Hematopoietic multipotent progenitor cell treated with erythropoietin and hydrocortisone succinate and interleukin-3 and kit ligand, for 4 days (in vitro differentiated cells): Measurements from ENCODE around the gene FNDC3A.
"Not testable (repeated sequence)": the region's sequence is repeated elsewhere in the genome, so short reads cannot be mapped to it uniquely, and the experiment has no call there.

Source experiments
- DNase-seq: peaks from one replicate; pipeline ENCODE4 v3.0.0-alpha.2; 2015

Gene FNDC3A

GRCh38 chr13:49044008-49044407, 68.3 kb downstream of the FNDC3A start:
- no peak for DNase-seq

- DNase-seq, result no peak
Observed at GRCh38 chr13:49044836-49045235, 69.1 kb downstream of the FNDC3A start.

- no peak for DNase-seq
Observed at GRCh38 chr13:49046002-49046401, 70.3 kb downstream of the FNDC3A start.

GRCh38 chr13:49046519-49046918, 70.8 kb downstream of the FNDC3A start:
- no peak for DNase-seq

- no peak for DNase-seq
Observed at GRCh38 chr13:49052813-49053212, 77.1 kb downstream of the FNDC3A start.

GRCh38 chr13:49053215-49053614, 77.5 kb downstream of the FNDC3A start:
- DNase-seq, result no peak

GRCh38 chr13:49053906-49054305, 78.2 kb downstream of the FNDC3A start:
- DNase-seq, result no peak

- no peak for DNase-seq
Observed at GRCh38 chr13:49055021-49055420, 79.3 kb downstream of the FNDC3A start.

- DNase-seq, result peak; percentile 28
Observed at GRCh38 chr13:49057176-49057575, 81.5 kb downstream of the FNDC3A start.

GRCh38 chr13:49058761-49059160, 83.0 kb downstream of the FNDC3A start:
- no peak for DNase-seq

GRCh38 chr13:49060678-49061387, 85.1 kb downstream of the FNDC3A start:
- no peak for DNase-seq

GRCh38 chr13:49061388-49061752, 85.7 kb downstream of the FNDC3A start:
- DNase-seq, result not testable (repeated sequence)

GRCh38 chr13:49062297-49062896, 86.7 kb downstream of the FNDC3A start:
- DNase-seq, result peak; percentile 87

GRCh38 chr13:49063011-49063410, 87.3 kb downstream of the FNDC3A start:
- DNase-seq, result no peak

- DNase-seq, result peak; percentile 12
Observed at GRCh38 chr13:49063497-49063896, 87.8 kb downstream of the FNDC3A start.

- DNase-seq, result peak; percentile 52
Observed at GRCh38 chr13:49064476-49064875, 88.8 kb downstream of the FNDC3A start.

GRCh38 chr13:49066856-49067255, 91.1 kb downstream of the FNDC3A start:
- DNase-seq, result no peak

- DNase-seq, result not testable (repeated sequence)
Observed at GRCh38 chr13:49068498-49068897, 92.8 kb downstream of the FNDC3A start.

- DNase-seq, result not testable (repeated sequence)
Observed at GRCh38 chr13:49070021-49070420, 94.3 kb downstream of the FNDC3A start.

GRCh38 chr13:49071341-49071937, 95.7 kb downstream of the FNDC3A start:
- no peak for DNase-seq

GRCh38 chr13:49082653-49083536, 107.2 kb downstream of the FNDC3A start:
- no peak for DNase-seq

GRCh38 chr13:49084961-49085360, 109.2 kb downstream of the FNDC3A start:
- DNase-seq, result no peak

GRCh38 chr13:49086722-49087121, 111.0 kb downstream of the FNDC3A start:
- DNase-seq, result no peak
